Sigmoid colon (tissue), 4 donors: ENCODE results near the gene F11R.

ENCODE experiments used
- CTCF ChIP-seq, 4 experiments: fragments of 450-650 bp in 3 of 4; fragments of 200-600 bp in 1 of 4; IDR thresholded peaks; one replicate each; pipeline ENCODE4 v1.5.1; 2016 to 2019; ENCODE audit warnings: antibody characterized with exemption in 4 of 4, mild to moderate bottlenecking in 3 of 4, moderate library complexity in 2 of 4
- EP300 ChIP-seq, 4 donors: sonication (generic); formaldehyde crosslinking; IDR thresholded peaks; one replicate each; pipeline ENCODE4 v1.6.1; 2017; ENCODE audit warnings: antibody characterized with exemption in 4 of 4
- POLR2AphosphoS5 ChIP-seq, 4 donors: sonication (generic); formaldehyde crosslinking; IDR thresholded peaks; one replicate each; pipeline ENCODE4 v1.6.1; 2017; ENCODE audit warnings: antibody characterized with exemption in 4 of 4

- no peak for TF ChIP-seq CTCF (IDR thresholded peaks at IDR 0.05)
- no peak for TF ChIP-seq POLR2AphosphoS5 (IDR thresholded peaks at IDR 0.05)
- TF ChIP-seq EP300 (IDR thresholded peaks at IDR 0.05), result no peak
Measured at GRCh38 chr1:161006563-161006962, 14.4 kb downstream of the F11R start.
